Neural cell (in vitro differentiated cells): ENCODE measurements around the gene TUB.

ENCODE experiments used
- CTCF ChIP-seq: fragments of 450-650 bp; IDR thresholded peaks from 2 replicates; pipeline ENCODE4 v1.5.1; 2014; ENCODE audit warnings: antibody characterized with exemption, mild to moderate bottlenecking, moderate library complexity; ENCODE audit not compliant: poor library complexity, severe bottlenecking
- EP300 ChIP-seq: fragments of 450-650 bp; conservative IDR thresholded peaks from 2 replicates; pipeline ENCODE4 v1.6.1; 2014; ENCODE audit warnings: antibody characterized with exemption, mild to moderate bottlenecking, moderate library complexity; ENCODE audit not compliant: poor library complexity, severe bottlenecking
- POLR2AphosphoS5 ChIP-seq: IDR thresholded peaks from 2 replicates; pipeline ENCODE4 v1.6.1; 2012
- REST ChIP-seq: IDR thresholded peaks from 2 replicates; pipeline ENCODE4 v1.6.1; 2012; ENCODE audit warnings: borderline replicate concordance
- TAF1 ChIP-seq: IDR thresholded peaks from 2 replicates; pipeline ENCODE4 v1.6.1; 2012; ENCODE audit warnings: low read depth

GRCh38 chr11:8059030-8059429, 22.0 kb upstream of the TUB start:
- TF ChIP-seq CTCF (no peak), REST (no peak), TAF1 (no peak), EP300 (no peak), POLR2AphosphoS5 (no peak)
